GM12892 (cell line): ENCODE results near the gene ELOVL5.

Source experiments
- POLR2A ChIP-seq: IDR thresholded peaks from 2 replicates; pipeline ENCODE4 v1.6.1; 2011; ENCODE audit warnings: low read depth, low read length, control low read depth
- POLR2AphosphoS5 ChIP-seq: IDR thresholded peaks from 2 replicates; pipeline ENCODE4 v1.6.1; 2011; ENCODE audit warnings: low read depth, low read length, control low read depth
- TAF1 ChIP-seq: IDR thresholded peaks from 2 replicates; pipeline ENCODE4 v1.6.1; 2011; ENCODE audit warnings: low read depth, mild to moderate bottlenecking, control low read depth, low read length, borderline replicate concordance

- TF ChIP-seq POLR2AphosphoS5 (no peak), POLR2A (no peak), TAF1 (no peak)
Observed at GRCh38 chr6:53240761-53241160, 108.0 kb downstream of the ELOVL5 start.
